SK-N-SH (cell line): ENCODE results near the gene NIT2.

Experiments used
- CTCF ChIP-seq: fragments of 200-600 bp; sonication (generic); IDR thresholded peaks from 2 replicates; pipeline ENCODE4 v1.6.1; 2017; ENCODE audit warnings: antibody characterized with exemption, mild to moderate bottlenecking, moderate library complexity
- EP300 ChIP-seq, 2 experiments: IDR thresholded peaks; 2 replicates each; pipeline versions ENCODE4 v1.4.0 to v1.6.1; 2012; ENCODE audit warnings: borderline replicate concordance in 1 of 2, low read depth in 1 of 2, low read length in 1 of 2
- GABPA ChIP-seq: IDR thresholded peaks from 2 replicates; pipeline ENCODE4 v1.4.0; 2012; ENCODE audit warnings: low read depth, mild to moderate bottlenecking
- JUND ChIP-seq: IDR thresholded peaks from 2 replicates; pipeline ENCODE4 v1.4.0; 2012
- MXI1 ChIP-seq: IDR thresholded peaks from 2 replicates; pipeline ENCODE4 v1.6.1; 2012; ENCODE audit warnings: mild to moderate bottlenecking, low read depth, low read length, improper control_type of control experiment
- POLR2AphosphoS5 ChIP-seq: IDR thresholded peaks from 2 replicates; pipeline ENCODE4 v1.6.1; 2012; ENCODE audit warnings: low read depth, low read length
- RCOR1 ChIP-seq: fragments of 150-350 bp; IDR thresholded peaks from 2 replicates; pipeline ENCODE4 v1.6.1; 2017; ENCODE audit warnings: antibody characterized with exemption, low read length
- USF2 ChIP-seq: fragments of 150-350 bp; IDR thresholded peaks from 2 replicates; pipeline ENCODE4 v1.6.1; 2017; ENCODE audit warnings: antibody characterized with exemption, low read length, low read depth, borderline replicate concordance
- ZBTB33 ChIP-seq: IDR thresholded peaks from 2 replicates; pipeline ENCODE4 v1.4.0; 2012; ENCODE audit warnings: low read depth, borderline replicate concordance

- TF ChIP-seq ZBTB33 (no peak), CTCF (no peak), GABPA (no peak), USF2 (no peak), POLR2AphosphoS5 (no peak), EP300 (IDR thresholded peaks at IDR 0.05; ENCODE audit: borderline replicate concordance in 1 of 2, low read depth in 1 of 2, low read length in 1 of 2) (no peak), JUND (no peak), RCOR1 (no peak), MXI1 (no peak)
These were observed 68.3 kb downstream of the NIT2 start for GRCh38 chr3:100402891-100403290.
